Pancreas (tissue), 10 donors: ENCODE data around the gene ATG2A. TPM values are rescaled to one million over a fixed set of nuclear protein-coding genes. Genes with fewer than 3 reads are reported as not detected.

Experiments used
- ATAC-seq, 4 donors: fragments of 200-7000 bp; cut with Tn5 transposase; one replicate each; pipeline versions ENCODE4 v1.8.0 to v1.9.1; 2020; ENCODE audit warnings: mild to moderate bottlenecking in 4 of 4, moderate library complexity in 4 of 4
- DNase-seq, 6 donors: peaks; one replicate each; pipeline ENCODE4 v3.0.0-alpha.2; 2020
- FAIRE-seq: peaks from 2 replicates; lab custom pipeline; 2012; peaks lifted over from hg19 to GRCh38; lab: Jason Lieb, UNC
- H3K27ac ChIP-seq, 4 donors: fragments of 200-600 bp; sonication (generic); 1 replicate in 3 of 4; 2 replicates in 1 of 4; pipeline versions ENCODE4 v1.5.0 to v1.8.0; 2020
- H3K27me3 ChIP-seq, 4 donors: fragments of 200-600 bp; one replicate each; pipeline ENCODE4 v1.8.0; 2021
- H3K36me3 ChIP-seq, 3 donors: fragments of 200-600 bp; sonication (generic) in 1 of 3; one replicate each; pipeline versions ENCODE4 v1.5.0 to v1.8.0; 2020 to 2021
- H3K4me1 ChIP-seq, 3 donors: fragments of 200-600 bp; one replicate each; pipeline ENCODE4 v1.8.0; 2021
- H3K4me3 ChIP-seq, 4 donors: fragments of 200-600 bp; sonication (generic) in 2 of 4; one replicate each; pipeline versions ENCODE4 v1.5.0 to v1.8.0; 2020 to 2021
- H3K9me3 ChIP-seq, 4 donors: fragments of 200-600 bp; one replicate each; pipeline ENCODE4 v1.8.0; 2021
- WGBS, 2 donors: extraction: QIAGEN DNeasy Blood & Tissue Kit; methylation state at CpG; one replicate each; pipeline ENCODE4 v1.1.7; 2013; 5-methylcytosine and 5-hydroxymethylcytosine counted together
- intact Hi-C, 3 donors: fragments of 100-400 bp; cut with DNase I; formaldehyde crosslinking; loops; one replicate each; pipeline versions ENCODE4 v1.11.1 to v1.14.2; 2022
- polyA plus RNA-seq, 2 donors: library from polyadenylated mRNA; stranded (reverse); fragments of 200-250 nt; gene quantifications; one replicate each; pipeline ENCODE4 v1.2.3, GENCODE V29; 2013
- total RNA-seq, 6 donors: library from RNA; stranded (reverse); fragmentation: NEBNext Ultra II Directional in 4 of 6; extraction: Animal tissue kit (Norgen Biotek cat#: 25700) in 4 of 6; gene quantifications; one replicate each; pipeline versions ENCODE4 v1.2.1 to v1.2.4, GENCODE V29; 2021 to 2023
- TF ChIP-seq, protein P1 (sequence below), 4 donors: fragments of 200-600 bp; sonication (generic) in 3 of 4; IDR thresholded peaks; one replicate each; pipeline versions ENCODE4 v1.5.0 to v1.8.0; 2021; ENCODE audit warnings: antibody characterized with exemption in 4 of 4
- donor health status: healthy with polysubstance abuse.
- donor health status: DM: no; HTN: no; CAD: no; lungs with moderate emphysema.
- donor health status: DM: no; HTN: no; CAD: no.
- donor health status: control.
- donor health status: control.
- donor health status: Bipolar disorder and iron deficiency.
- donor health status: DM: yes; HTN: yes; CAD: no.
- donor health status: DM: no; HTN: no; CAD: no.
- donor health status: DM: no; HTN: no; CAD: no.
- donor health status: DM: yes; HTN: yes; CAD: no.

ATG2A gene
- 10 to 100 TPM; 13.3 to 18.4 (median 15.5) TPM for total RNA-seq
- polyA plus RNA-seq: 10 to 100 TPM; 33.1 to 34.1 TPM

DNA sequence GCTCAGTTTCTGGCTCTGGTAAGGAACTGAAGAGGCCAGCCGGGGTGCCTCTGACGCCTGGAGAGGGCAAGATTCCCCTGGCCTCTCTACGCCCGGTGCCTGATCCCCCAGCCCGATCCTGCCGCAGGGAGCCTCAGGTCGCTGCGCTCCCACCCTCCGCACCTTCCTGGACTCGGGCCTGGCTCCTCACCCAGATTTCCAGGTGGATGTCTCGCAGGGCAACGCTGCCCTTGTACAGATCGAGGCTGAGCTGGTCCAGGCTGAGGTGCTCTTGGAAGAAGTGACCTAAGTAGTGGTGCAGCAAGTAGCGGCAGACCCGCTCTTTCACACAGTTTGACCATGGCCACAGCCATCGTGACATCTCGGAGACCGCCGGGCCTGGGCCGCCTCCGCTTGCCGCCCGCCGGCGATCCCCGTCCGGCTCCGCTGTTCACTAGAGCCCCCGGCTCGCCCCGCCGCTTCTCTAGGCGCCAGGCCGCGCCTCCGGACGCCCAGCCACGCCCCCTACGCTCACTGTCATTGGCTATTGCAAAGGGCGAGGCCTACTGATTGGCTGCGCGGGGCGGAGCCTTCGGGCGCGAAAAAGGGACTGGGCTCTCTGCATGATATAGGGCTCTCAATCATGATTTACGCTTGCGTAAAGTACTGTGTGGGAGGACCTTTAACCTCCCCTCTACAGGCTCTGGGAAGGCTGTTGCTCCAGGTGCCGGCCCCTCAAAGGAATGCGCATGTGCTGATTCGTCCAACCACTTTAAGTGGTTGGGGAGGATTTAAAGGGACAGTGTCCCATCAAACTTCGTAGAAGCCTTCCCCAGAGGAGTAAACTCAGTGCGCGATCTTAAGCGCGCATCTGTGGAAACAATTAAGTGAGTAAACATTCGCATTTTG lies at the start of gene ATG2A:
Gene ATG2A (minus strand): TSS at position 435 of the 888 bp plus-strand sequence. CDS start 74 bp downstream, at position 361.
- Histone ChIP-seq H3K27ac (peak within 1 kb of the TSS; percentile 42 to 74 (median 66)), H3K36me3 (peaks cover 0 to 21% (median 11%) of the 10 kb centered on the region in 3 donors), H3K27me3 (no peaks in the 10 kb centered on the region), H3K4me3 (peak within 1 kb of the TSS; percentile 71 to 95 (median 72)), H3K4me1 (peaks cover 0 to 16% (median 12%) of the 10 kb centered on the region in 3 donors), H3K9me3 (no peaks in the 10 kb centered on the region)
- FAIRE-seq (peak; percentile 98), DNase-seq (peak; percentile 99 to 100 (median 99)), ATAC-seq (peak; percentile 94 to 97 (median 97))
- 1% methylated on average over 57 of the region's 57 CpGs for WGBS, 2 donors
- intact Hi-C loops: no loop called here
- TF ChIP-seq, protein P1, sequence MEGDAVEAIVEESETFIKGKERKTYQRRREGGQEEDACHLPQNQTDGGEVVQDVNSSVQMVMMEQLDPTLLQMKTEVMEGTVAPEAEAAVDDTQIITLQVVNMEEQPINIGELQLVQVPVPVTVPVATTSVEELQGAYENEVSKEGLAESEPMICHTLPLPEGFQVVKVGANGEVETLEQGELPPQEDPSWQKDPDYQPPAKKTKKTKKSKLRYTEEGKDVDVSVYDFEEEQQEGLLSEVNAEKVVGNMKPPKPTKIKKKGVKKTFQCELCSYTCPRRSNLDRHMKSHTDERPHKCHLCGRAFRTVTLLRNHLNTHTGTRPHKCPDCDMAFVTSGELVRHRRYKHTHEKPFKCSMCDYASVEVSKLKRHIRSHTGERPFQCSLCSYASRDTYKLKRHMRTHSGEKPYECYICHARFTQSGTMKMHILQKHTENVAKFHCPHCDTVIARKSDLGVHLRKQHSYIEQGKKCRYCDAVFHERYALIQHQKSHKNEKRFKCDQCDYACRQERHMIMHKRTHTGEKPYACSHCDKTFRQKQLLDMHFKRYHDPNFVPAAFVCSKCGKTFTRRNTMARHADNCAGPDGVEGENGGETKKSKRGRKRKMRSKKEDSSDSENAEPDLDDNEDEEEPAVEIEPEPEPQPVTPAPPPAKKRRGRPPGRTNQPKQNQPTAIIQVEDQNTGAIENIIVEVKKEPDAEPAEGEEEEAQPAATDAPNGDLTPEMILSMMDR (IDR thresholded peaks at IDR 0.05): no peak

DNA sequence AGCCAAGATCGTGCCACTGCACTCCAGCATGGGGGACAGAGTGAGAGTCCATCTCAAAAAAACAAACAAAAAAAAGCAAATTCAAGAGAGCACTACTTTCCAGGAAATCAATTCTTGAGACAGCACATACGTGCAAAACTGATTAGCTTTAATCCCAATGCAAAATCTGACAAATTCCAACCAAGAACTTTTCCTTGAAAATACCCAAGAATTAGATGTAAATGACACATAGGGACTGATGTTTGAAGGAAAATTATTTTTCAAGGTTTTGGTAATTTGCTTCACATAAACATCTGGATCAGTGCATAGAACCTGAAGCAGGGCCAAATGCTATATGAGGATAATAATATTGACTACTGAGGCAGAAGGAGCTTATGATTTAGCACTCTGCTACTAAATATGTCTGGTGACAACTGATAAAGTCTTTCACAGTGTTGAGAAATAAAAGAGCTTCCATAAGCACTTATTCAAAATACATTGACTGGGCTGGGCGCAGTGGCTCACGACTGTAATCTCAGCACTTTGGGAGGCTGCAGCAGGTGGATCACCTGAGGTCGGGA lies 46.1 kb upstream of the ATG2A start:
- TF ChIP-seq, protein P1 (IDR thresholded peaks at IDR 0.05): no peak
- intact Hi-C loops: no loop called here
- WGBS, 2 donors: 68 to 77% methylated on average over 5 of the region's 5 CpGs
- DNase-seq (no peak), ATAC-seq (no peak), FAIRE-seq (no peak)
- Histone ChIP-seq H3K4me1 (no peaks in the 10 kb centered on the region), H3K9me3 (no peaks in the 10 kb centered on the region), H3K27me3 (no peaks in the 10 kb centered on the region), H3K36me3 (no peaks in the 10 kb centered on the region), H3K27ac (no peak overlapping the region), H3K4me3 (no peak overlapping the region)

DNA sequence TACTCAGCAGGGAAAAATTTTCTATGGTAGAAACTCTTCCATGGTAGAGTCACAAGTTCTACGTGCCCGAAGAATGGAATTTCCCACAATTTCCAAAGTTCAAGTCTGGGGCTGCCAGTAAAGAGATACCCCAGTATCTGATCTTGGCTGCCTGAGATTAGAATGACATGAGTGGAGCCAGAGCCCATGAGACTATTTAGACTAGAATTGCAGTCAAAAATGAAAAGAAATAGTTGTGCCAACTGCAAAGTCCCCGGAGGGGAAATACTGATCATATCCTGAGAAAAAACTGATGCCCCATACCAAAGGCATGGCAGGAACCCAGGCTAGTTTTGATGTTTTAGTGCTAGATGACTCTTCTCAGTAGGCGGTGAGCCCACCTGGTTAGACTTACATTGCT lies 43.7 kb upstream of the ATG2A start:
- Histone ChIP-seq H3K4me3 (no peak overlapping the region), H3K27ac (no peak overlapping the region), H3K9me3 (no peaks in the 10 kb centered on the region), H3K36me3 (no peaks in the 10 kb centered on the region), H3K27me3 (no peaks in the 10 kb centered on the region), H3K4me1 (no peaks in the 10 kb centered on the region)
- ATAC-seq (no peak), DNase-seq (no peak), FAIRE-seq (no peak)
- TF ChIP-seq, protein P1 (IDR thresholded peaks at IDR 0.05): no peak
- intact Hi-C loops: no loop called here
- WGBS, 2 donors: 58 to 60% methylated on average over 4 of the region's 4 CpGs

DNA sequence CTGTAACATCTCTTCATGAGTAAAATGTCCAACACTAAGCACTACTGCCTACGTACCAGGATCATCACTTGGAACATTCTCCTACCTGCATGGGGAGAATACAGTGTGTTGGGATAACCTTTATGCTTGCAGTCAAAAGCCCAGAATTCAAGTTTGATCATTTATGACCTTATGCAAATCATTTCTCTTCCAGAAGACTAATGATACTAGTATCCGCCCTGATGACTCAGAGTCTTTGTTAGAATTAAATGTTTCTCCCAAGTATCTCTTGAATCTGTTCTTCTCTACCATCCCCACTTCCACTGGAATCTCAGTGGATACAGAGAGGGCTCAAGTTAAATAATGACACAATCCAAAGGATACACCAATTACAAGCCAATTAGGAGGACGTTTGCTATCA lies 42.5 kb upstream of the ATG2A start:
- H3K27ac ChIP-seq: no peak overlapping the region
- no peak overlapping the region for H3K4me3 ChIP-seq
- H3K9me3 ChIP-seq: no peaks in the 10 kb centered on the region
- no peak for DNase-seq
- TF ChIP-seq, protein P1 (IDR thresholded peaks at IDR 0.05): no peak
- H3K27me3 ChIP-seq: no peaks in the 10 kb centered on the region
- WGBS, 2 donors: 62 to 66% methylated on average over 3 of the region's 3 CpGs
- H3K4me1 ChIP-seq: no peaks in the 10 kb centered on the region
- H3K36me3 ChIP-seq: no peaks in the 10 kb centered on the region
- no peak for ATAC-seq
- intact Hi-C loops: no loop called here
- FAIRE-seq: no peak
